K562 (cell line): Measurements from ENCODE around the gene ADD1. TPM values are rescaled to one million over a fixed set of nuclear protein-coding genes. Genes with fewer than 3 reads are reported as not detected.

ENCODE experiments used
- FOXP1 ChIP-seq: sonication (generic); formaldehyde crosslinking; IDR thresholded peaks from 2 replicates; pipeline ENCODE4 v1.8.0; 2022; ENCODE audit warnings: mild to moderate bottlenecking, missing genetic modification reagents
- LCOR ChIP-seq: sonication (generic); formaldehyde crosslinking; IDR thresholded peaks from 2 replicates; pipeline ENCODE4 v1.8.0; 2022; ENCODE audit warnings: mild to moderate bottlenecking, missing genetic modification reagents
- PHB2 ChIP-seq: fragments of 450-650 bp; IDR thresholded peaks from 2 replicates; pipeline ENCODE4 v1.6.1; 2017; ENCODE audit warnings: low read depth
- POU5F1 ChIP-seq: fragments of 150-350 bp; IDR thresholded peaks from 2 replicates; pipeline ENCODE4 v1.6.1; 2014; ENCODE audit warnings: borderline replicate concordance, low read length, low read depth, mild to moderate bottlenecking; ENCODE audit not compliant: partially characterized antibody
- RBM17 ChIP-seq: fragments of 200-400 bp; formaldehyde crosslinking; IDR thresholded peaks from 2 replicates; pipeline ENCODE4 v1.6.1; 2017; ENCODE audit warnings: low read depth, mild to moderate bottlenecking, low read length, borderline replicate concordance
- SREBF1 ChIP-seq: fragments of 150-350 bp; IDR thresholded peaks from 2 replicates; pipeline ENCODE4 v1.6.1; 2014; ENCODE audit warnings: antibody characterized with exemption, low read depth, low read length, borderline replicate concordance
- ZNF143 ChIP-seq: sonication (generic); formaldehyde crosslinking; IDR thresholded peaks from 2 replicates; pipeline ENCODE4 v1.9.0; 2022; ENCODE audit warnings: mild to moderate bottlenecking, missing genetic modification reagents
- ZNF184 ChIP-seq: sonication (generic); formaldehyde crosslinking; IDR thresholded peaks from 2 replicates; pipeline ENCODE4 v1.5.0; 2020; ENCODE audit warnings: missing genetic modification reagents
- polyA plus RNA-seq, 8 experiments: library from polyadenylated mRNA; depleted of rRNA in 4 of 8; stranded (reverse) in 5 of 8; unstranded in 3 of 8; fragments of >200 nt; fragmentation: Nextera tagmentation in 2 of 8; fragmentation: Illumina TruSeq in 1 of 8; extraction: Ambion mirVana in 2 of 8; extraction: Trizol in 1 of 8; gene quantifications; 2 replicates each; pipeline versions ENCODE4 v1.2.1 to v1.2.3, GENCODE V29; 2011 to 2014; ENCODE audit warnings: inconsistent platforms in 1 of 8, missing spikeins in 1 of 8
- total RNA-seq, 7 experiments: library from RNA; depleted of rRNA in 6 of 7; stranded (reverse); fragments of >200 nt in 6 of 7; fragmentation: Illumina TruSeq in 2 of 7; extraction: Trizol in 2 of 7; gene quantifications; 2 replicates each; pipeline versions ENCODE4 v1.2.1 to v1.2.3, GENCODE V29; 2011 to 2021; ENCODE audit warnings: low replicate concordance in 1 of 7
- TF ChIP-seq, protein P1 (sequence below): fragments of 450-650 bp; IDR thresholded peaks from 2 replicates; pipeline ENCODE4 v1.6.1; 2017; ENCODE audit warnings: antibody characterized with exemption, mild to moderate bottlenecking
- TF ChIP-seq, protein P2 (sequence below): fragments of 450-650 bp; IDR thresholded peaks from 2 replicates; pipeline ENCODE4 v1.6.1; 2016; ENCODE audit warnings: mild to moderate bottlenecking, moderate library complexity

ADD1 gene
- total and polyA plus RNA-seq, 9 of the 15 experiments (the other 6 are each of a cell fraction or from before 2014, with no cell fraction given): 17.5 to 153 (median 74.0) TPM

DNA sequence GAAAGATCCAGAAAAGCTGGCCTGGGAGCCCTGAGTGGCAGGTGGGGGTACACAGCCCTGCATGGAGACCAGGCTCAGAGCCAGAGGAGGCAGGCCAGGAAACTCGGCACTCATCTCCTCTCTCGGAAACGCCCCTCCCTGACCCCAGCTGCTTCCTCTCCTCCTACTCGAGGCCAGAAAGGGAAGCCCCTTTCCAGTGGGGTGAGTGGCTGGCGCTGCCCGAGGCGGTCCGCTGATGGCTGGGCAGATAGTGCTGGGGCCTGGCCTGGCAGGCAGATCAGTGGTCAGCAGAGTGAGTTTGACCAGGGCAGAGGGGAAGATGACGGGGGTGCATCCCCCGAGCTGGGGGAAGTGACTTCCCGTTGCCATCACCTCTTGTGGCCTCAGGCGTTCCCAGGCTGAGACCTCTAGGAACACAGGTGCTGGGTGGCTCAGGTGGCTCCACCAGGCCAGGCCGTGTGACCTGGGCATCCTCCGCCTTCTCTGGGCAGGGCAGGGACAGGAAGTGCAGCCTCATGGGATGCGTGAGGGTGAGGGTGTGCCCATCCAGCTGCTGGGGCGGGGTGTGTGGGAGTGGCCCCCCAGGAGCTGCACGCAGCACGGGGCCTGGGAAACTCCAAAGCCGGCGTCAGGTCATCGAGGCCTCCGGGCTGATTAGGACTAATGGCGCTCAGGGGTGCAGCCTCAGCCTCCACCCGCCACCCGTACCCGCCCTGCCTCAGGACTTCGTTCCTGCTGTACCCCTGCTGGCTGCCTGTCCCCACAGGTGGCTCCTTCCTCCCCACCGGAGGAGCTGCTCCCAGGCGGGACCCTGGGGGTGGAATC lies 45.0 kb upstream of the ADD1 start (continued):
- no peak for TF ChIP-seq ZNF184 (CRISPR knock-in tag)
- no peak for TF ChIP-seq RBM17
- TF ChIP-seq SREBF1: no peak
- TF ChIP-seq, protein P1, sequence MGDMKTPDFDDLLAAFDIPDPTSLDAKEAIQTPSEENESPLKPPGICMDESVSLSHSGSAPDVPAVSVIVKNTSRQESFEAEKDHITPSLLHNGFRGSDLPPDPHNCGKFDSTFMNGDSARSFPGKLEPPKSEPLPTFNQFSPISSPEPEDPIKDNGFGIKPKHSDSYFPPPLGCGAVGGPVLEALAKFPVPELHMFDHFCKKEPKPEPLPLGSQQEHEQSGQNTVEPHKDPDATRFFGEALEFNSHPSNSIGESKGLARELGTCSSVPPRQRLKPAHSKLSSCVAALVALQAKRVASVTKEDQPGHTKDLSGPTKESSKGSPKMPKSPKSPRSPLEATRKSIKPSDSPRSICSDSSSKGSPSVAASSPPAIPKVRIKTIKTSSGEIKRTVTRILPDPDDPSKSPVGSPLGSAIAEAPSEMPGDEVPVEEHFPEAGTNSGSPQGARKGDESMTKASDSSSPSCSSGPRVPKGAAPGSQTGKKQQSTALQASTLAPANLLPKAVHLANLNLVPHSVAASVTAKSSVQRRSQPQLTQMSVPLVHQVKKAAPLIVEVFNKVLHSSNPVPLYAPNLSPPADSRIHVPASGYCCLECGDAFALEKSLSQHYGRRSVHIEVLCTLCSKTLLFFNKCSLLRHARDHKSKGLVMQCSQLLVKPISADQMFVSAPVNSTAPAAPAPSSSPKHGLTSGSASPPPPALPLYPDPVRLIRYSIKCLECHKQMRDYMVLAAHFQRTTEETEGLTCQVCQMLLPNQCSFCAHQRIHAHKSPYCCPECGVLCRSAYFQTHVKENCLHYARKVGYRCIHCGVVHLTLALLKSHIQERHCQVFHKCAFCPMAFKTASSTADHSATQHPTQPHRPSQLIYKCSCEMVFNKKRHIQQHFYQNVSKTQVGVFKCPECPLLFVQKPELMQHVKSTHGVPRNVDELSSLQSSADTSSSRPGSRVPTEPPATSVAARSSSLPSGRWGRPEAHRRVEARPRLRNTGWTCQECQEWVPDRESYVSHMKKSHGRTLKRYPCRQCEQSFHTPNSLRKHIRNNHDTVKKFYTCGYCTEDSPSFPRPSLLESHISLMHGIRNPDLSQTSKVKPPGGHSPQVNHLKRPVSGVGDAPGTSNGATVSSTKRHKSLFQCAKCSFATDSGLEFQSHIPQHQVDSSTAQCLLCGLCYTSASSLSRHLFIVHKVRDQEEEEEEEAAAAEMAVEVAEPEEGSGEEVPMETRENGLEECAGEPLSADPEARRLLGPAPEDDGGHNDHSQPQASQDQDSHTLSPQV: no peak
- TF ChIP-seq, protein P2, sequence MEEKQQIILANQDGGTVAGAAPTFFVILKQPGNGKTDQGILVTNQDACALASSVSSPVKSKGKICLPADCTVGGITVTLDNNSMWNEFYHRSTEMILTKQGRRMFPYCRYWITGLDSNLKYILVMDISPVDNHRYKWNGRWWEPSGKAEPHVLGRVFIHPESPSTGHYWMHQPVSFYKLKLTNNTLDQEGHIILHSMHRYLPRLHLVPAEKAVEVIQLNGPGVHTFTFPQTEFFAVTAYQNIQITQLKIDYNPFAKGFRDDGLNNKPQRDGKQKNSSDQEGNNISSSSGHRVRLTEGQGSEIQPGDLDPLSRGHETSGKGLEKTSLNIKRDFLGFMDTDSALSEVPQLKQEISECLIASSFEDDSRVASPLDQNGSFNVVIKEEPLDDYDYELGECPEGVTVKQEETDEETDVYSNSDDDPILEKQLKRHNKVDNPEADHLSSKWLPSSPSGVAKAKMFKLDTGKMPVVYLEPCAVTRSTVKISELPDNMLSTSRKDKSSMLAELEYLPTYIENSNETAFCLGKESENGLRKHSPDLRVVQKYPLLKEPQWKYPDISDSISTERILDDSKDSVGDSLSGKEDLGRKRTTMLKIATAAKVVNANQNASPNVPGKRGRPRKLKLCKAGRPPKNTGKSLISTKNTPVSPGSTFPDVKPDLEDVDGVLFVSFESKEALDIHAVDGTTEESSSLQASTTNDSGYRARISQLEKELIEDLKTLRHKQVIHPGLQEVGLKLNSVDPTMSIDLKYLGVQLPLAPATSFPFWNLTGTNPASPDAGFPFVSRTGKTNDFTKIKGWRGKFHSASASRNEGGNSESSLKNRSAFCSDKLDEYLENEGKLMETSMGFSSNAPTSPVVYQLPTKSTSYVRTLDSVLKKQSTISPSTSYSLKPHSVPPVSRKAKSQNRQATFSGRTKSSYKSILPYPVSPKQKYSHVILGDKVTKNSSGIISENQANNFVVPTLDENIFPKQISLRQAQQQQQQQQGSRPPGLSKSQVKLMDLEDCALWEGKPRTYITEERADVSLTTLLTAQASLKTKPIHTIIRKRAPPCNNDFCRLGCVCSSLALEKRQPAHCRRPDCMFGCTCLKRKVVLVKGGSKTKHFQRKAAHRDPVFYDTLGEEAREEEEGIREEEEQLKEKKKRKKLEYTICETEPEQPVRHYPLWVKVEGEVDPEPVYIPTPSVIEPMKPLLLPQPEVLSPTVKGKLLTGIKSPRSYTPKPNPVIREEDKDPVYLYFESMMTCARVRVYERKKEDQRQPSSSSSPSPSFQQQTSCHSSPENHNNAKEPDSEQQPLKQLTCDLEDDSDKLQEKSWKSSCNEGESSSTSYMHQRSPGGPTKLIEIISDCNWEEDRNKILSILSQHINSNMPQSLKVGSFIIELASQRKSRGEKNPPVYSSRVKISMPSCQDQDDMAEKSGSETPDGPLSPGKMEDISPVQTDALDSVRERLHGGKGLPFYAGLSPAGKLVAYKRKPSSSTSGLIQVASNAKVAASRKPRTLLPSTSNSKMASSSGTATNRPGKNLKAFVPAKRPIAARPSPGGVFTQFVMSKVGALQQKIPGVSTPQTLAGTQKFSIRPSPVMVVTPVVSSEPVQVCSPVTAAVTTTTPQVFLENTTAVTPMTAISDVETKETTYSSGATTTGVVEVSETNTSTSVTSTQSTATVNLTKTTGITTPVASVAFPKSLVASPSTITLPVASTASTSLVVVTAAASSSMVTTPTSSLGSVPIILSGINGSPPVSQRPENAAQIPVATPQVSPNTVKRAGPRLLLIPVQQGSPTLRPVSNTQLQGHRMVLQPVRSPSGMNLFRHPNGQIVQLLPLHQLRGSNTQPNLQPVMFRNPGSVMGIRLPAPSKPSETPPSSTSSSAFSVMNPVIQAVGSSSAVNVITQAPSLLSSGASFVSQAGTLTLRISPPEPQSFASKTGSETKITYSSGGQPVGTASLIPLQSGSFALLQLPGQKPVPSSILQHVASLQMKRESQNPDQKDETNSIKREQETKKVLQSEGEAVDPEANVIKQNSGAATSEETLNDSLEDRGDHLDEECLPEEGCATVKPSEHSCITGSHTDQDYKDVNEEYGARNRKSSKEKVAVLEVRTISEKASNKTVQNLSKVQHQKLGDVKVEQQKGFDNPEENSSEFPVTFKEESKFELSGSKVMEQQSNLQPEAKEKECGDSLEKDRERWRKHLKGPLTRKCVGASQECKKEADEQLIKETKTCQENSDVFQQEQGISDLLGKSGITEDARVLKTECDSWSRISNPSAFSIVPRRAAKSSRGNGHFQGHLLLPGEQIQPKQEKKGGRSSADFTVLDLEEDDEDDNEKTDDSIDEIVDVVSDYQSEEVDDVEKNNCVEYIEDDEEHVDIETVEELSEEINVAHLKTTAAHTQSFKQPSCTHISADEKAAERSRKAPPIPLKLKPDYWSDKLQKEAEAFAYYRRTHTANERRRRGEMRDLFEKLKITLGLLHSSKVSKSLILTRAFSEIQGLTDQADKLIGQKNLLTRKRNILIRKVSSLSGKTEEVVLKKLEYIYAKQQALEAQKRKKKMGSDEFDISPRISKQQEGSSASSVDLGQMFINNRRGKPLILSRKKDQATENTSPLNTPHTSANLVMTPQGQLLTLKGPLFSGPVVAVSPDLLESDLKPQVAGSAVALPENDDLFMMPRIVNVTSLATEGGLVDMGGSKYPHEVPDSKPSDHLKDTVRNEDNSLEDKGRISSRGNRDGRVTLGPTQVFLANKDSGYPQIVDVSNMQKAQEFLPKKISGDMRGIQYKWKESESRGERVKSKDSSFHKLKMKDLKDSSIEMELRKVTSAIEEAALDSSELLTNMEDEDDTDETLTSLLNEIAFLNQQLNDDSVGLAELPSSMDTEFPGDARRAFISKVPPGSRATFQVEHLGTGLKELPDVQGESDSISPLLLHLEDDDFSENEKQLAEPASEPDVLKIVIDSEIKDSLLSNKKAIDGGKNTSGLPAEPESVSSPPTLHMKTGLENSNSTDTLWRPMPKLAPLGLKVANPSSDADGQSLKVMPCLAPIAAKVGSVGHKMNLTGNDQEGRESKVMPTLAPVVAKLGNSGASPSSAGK: no peak
- no peak for TF ChIP-seq FOXP1 (CRISPR knock-in tag)
- TF ChIP-seq POU5F1: no peak
- TF ChIP-seq ZNF143 (CRISPR knock-in tag): no peak
- TF ChIP-seq LCOR (CRISPR knock-in tag): no peak
- no peak for TF ChIP-seq PHB2
